GM12864 (cell line): ENCODE data around the gene THOC6.

Experiments
- DNase-seq: peaks from one replicate; pipeline ENCODE4 v3.0.0-alpha.2; 2011; ENCODE audit warnings: low read depth
- H3K4me3 ChIP-seq: 2 replicates; pipeline ENCODE4 v1.5.1; 2011; ENCODE audit warnings: mild to moderate bottlenecking, low read depth, low read length, control low read depth
- CTCF ChIP-seq: IDR thresholded peaks from 2 replicates; pipeline ENCODE4 v1.5.1; 2011; ENCODE audit warnings: low read depth, mild to moderate bottlenecking, moderate library complexity, low read length, control low read depth, inconsistent platforms; ENCODE audit errors: missing control alignments

The THOC6 gene

GRCh38 chr16:2985462-2985861, 38.4 kb upstream of the THOC6 start:
- no peak for DNase-seq
- TF ChIP-seq CTCF: no peak

DNA sequence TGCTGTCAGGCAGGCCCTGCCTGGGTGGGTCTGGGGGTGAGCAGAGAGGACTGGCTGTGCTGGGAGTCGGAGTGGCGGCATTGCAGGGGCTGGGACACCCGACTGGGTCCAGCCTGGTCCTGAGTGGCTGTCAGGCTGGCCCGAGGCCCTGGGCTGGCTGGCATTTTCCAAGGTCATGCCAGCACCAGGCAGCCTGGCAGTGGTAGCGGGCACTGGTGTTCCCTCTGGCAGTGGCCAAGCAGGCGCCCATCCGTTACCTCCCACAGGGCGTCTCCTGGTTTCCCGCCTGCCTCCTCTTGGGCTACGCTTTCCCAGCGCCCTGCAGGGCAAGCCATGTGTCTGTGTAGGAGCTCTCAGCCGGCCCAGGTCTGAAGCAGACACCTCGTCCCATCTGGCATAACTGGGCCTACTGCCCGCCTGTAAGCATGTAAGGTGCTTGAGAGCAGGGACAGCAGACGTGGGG, 37.9 kb upstream of the THOC6 start:
- no peak for TF ChIP-seq CTCF
- DNase-seq: no peak

More at GRCh38 chr16:2985462-2985861, 38.4 kb upstream of the THOC6 start:
- no peak overlapping the region for H3K4me3 ChIP-seq

GRCh38 chr16:2986623-2987188, 37.1 kb upstream of the THOC6 start:
- DNase-seq: no peak
- no peak overlapping the region for H3K4me3 ChIP-seq
- TF ChIP-seq CTCF: no peak

More for the DNA sequence above, 37.9 kb upstream of the THOC6 start:
- H3K4me3 ChIP-seq: no peak overlapping the region

GRCh38 chr16:2987286-2987685, 36.5 kb upstream of the THOC6 start:
- no peak for TF ChIP-seq CTCF

GRCh38 chr16:2987833-2988232, 36.0 kb upstream of the THOC6 start:
- TF ChIP-seq CTCF: no peak
- H3K4me3 ChIP-seq: no peak overlapping the region
- DNase-seq: no peak

More at GRCh38 chr16:2987286-2987685, 36.5 kb upstream of the THOC6 start:
- no peak overlapping the region for H3K4me3 ChIP-seq
- DNase-seq: no peak

- no peak for TF ChIP-seq CTCF
- H3K4me3 ChIP-seq: no peak overlapping the region
- no peak for DNase-seq
Observed at GRCh38 chr16:2988590-2989099, 35.2 kb upstream of the THOC6 start.

- no peak for DNase-seq
Observed at GRCh38 chr16:2990891-2991290, 32.9 kb upstream of the THOC6 start.

More at GRCh38 chr16:2990891-2991290, 32.9 kb upstream of the THOC6 start:
- H3K4me3 ChIP-seq: no peak overlapping the region
- TF ChIP-seq CTCF: no peak
